Muscle of leg (tissue), 11 donors: ENCODE measurements around the gene DLGAP1. TPM values are rescaled to one million over a fixed set of nuclear protein-coding genes. Genes with fewer than 3 reads are reported as not detected.

ENCODE experiments used
- DNase-seq: peaks from one replicate; pipeline ENCODE4 v3.0.0; 2013
- H3K27ac ChIP-seq: one replicate; pipeline ENCODE4 v1.5.1; 2013; ENCODE audit warnings: mild to moderate bottlenecking, low read length, control low read depth
- H3K27me3 ChIP-seq: one replicate; pipeline ENCODE4 v1.6.1; 2013; ENCODE audit warnings: low read length; ENCODE audit not compliant: control insufficient read depth, insufficient read depth
- H3K36me3 ChIP-seq: one replicate; pipeline ENCODE4 v1.6.1; 2013; ENCODE audit warnings: low read length; ENCODE audit not compliant: control insufficient read depth, insufficient read depth
- H3K4me1 ChIP-seq: one replicate; pipeline ENCODE4 v1.6.1; 2013; ENCODE audit warnings: low read length; ENCODE audit not compliant: control insufficient read depth, insufficient read depth
- H3K4me3 ChIP-seq: one replicate; pipeline ENCODE4 v1.5.1; 2013; ENCODE audit warnings: low read length, control low read depth
- H3K9me3 ChIP-seq: replicated peaks from 2 replicates; pipeline ENCODE4 v1.6.1; 2013; ENCODE audit warnings: low read depth, low read length; ENCODE audit not compliant: control insufficient read depth
- WGBS: methylation state at CpG from one replicate; pipeline ENCODE4 v1.1.5; 2013; ENCODE audit warnings: missing lambda C conversion rate; ENCODE audit not compliant: insufficient coverage; 5-methylcytosine and 5-hydroxymethylcytosine counted together
- polyA plus RNA-seq, 8 donors: library from polyadenylated mRNA; unstranded; fragments of 120-200 nt; gene quantifications; one replicate each; pipeline versions ENCODE4 v1.2.1 to v1.2.3, GENCODE V29; 2013; ENCODE audit warnings: inconsistent platforms in 1 of 8, low replicate concordance in 1 of 8; ENCODE audit not compliant: insufficient read length in 8 of 8, insufficient read depth in 1 of 8
- total RNA-seq: library from RNA; stranded (reverse); fragments of 120-200 nt; gene quantifications from one replicate; pipeline ENCODE4 v1.2.4, GENCODE V29; 2013

The DLGAP1 gene
- total and polyA plus RNA-seq, 9 donors = 0.87 to 3.1 (median 1.8) TPM

GRCh38 chr18:3930126-3931012 lies 524.7 kb downstream of the DLGAP1 start:
- Histone ChIP-seq H3K27ac (no peak overlapping the region), H3K4me3 (no peak overlapping the region), H3K9me3 (no peaks in the 10 kb centered on the region), H3K4me1 (no peaks in the 10 kb centered on the region), H3K36me3 (no peaks in the 10 kb centered on the region), H3K27me3 (no peaks in the 10 kb centered on the region)
- no peak for DNase-seq
- 94% methylated on average over 11 of the region's 13 CpGs for WGBS

- Histone ChIP-seq H3K36me3 (no peaks in the 10 kb centered on the region), H3K4me1 (no peaks in the 10 kb centered on the region), H3K27me3 (no peaks in the 10 kb centered on the region), H3K27ac (no peak overlapping the region), H3K9me3 (no peaks in the 10 kb centered on the region), H3K4me3 (no peak overlapping the region)
- DNase-seq = no peak
- no CpG with 5 or more reads among the region's 1 CpG for WGBS
Measured at GRCh38 chr18:3924455-3924854, 530.7 kb downstream of the DLGAP1 start.

- WGBS = no CpG with 5 or more reads among the region's 2 CpGs
Measured at GRCh38 chr18:3923750-3924149, 531.4 kb downstream of the DLGAP1 start.

GRCh38 chr18:3921826-3922225 lies 533.3 kb downstream of the DLGAP1 start:
- H3K36me3 ChIP-seq = no peaks in the 10 kb centered on the region
- H3K27ac ChIP-seq = no peak overlapping the region
- no peaks in the 10 kb centered on the region for H3K27me3 ChIP-seq
- no peak for DNase-seq
- H3K4me1 ChIP-seq = no peaks in the 10 kb centered on the region
- H3K9me3 ChIP-seq = no peaks in the 10 kb centered on the region
- 73% methylated on average over 3 of the region's 3 CpGs for WGBS
- no peak overlapping the region for H3K4me3 ChIP-seq

More at GRCh38 chr18:3923750-3924149, 531.4 kb downstream of the DLGAP1 start:
- Histone ChIP-seq H3K36me3 (no peaks in the 10 kb centered on the region), H3K27me3 (no peaks in the 10 kb centered on the region), H3K9me3 (no peaks in the 10 kb centered on the region), H3K4me1 (no peaks in the 10 kb centered on the region), H3K4me3 (no peak overlapping the region), H3K27ac (no peak overlapping the region)
- DNase-seq = no peak

- no CpG with 5 or more reads among the region's 2 CpGs for WGBS
- Histone ChIP-seq H3K4me3 (no peak overlapping the region), H3K4me1 (no peaks in the 10 kb centered on the region), H3K9me3 (no peaks in the 10 kb centered on the region), H3K27ac (no peak overlapping the region), H3K27me3 (no peaks in the 10 kb centered on the region), H3K36me3 (no peaks in the 10 kb centered on the region)
- no peak for DNase-seq
Measured at GRCh38 chr18:3920832-3921231, 534.3 kb downstream of the DLGAP1 start.

GRCh38 chr18:3919396-3920061 lies 535.6 kb downstream of the DLGAP1 start:
- no CpG with 5 or more reads among the region's 2 CpGs for WGBS
- Histone ChIP-seq H3K36me3 (no peaks in the 10 kb centered on the region), H3K4me1 (no peaks in the 10 kb centered on the region), H3K4me3 (no peak overlapping the region), H3K27ac (no peak overlapping the region), H3K27me3 (no peaks in the 10 kb centered on the region), H3K9me3 (no peaks in the 10 kb centered on the region)
- no peak for DNase-seq

GRCh38 chr18:3916082-3916481 lies 539.0 kb downstream of the DLGAP1 start:
- Histone ChIP-seq H3K4me3 (no peak overlapping the region), H3K27ac (no peak overlapping the region), H3K9me3 (no peaks in the 10 kb centered on the region), H3K36me3 (no peaks in the 10 kb centered on the region), H3K4me1 (no peaks in the 10 kb centered on the region), H3K27me3 (no peaks in the 10 kb centered on the region)
- 81% methylated on average over 7 of the region's 7 CpGs for WGBS
- DNase-seq = no peak

- H3K27ac ChIP-seq = no peak overlapping the region
- H3K9me3 ChIP-seq = no peaks in the 10 kb centered on the region
- no peaks in the 10 kb centered on the region for H3K36me3 ChIP-seq
- H3K4me1 ChIP-seq = no peaks in the 10 kb centered on the region
- no peak for DNase-seq
- 100% methylated on average over 2 of the region's 2 CpGs for WGBS
- H3K4me3 ChIP-seq = no peak overlapping the region
- H3K27me3 ChIP-seq = no peaks in the 10 kb centered on the region
Measured at GRCh38 chr18:3914833-3915610, 540.1 kb downstream of the DLGAP1 start.

- Histone ChIP-seq H3K9me3 (no peaks in the 10 kb centered on the region), H3K27ac (no peak overlapping the region), H3K4me1 (no peaks in the 10 kb centered on the region), H3K36me3 (no peaks in the 10 kb centered on the region), H3K4me3 (no peak overlapping the region), H3K27me3 (no peaks in the 10 kb centered on the region)
- no CpG with 5 or more reads among the region's 3 CpGs for WGBS
- DNase-seq = peak; percentile 80
Measured at GRCh38 chr18:3914109-3914508, 541.0 kb downstream of the DLGAP1 start.

GRCh38 chr18:3912705-3913104 lies 542.4 kb downstream of the DLGAP1 start:
- no peak overlapping the region for H3K27ac ChIP-seq
- H3K36me3 ChIP-seq = no peaks in the 10 kb centered on the region
- DNase-seq = peak; percentile 23
- no peak overlapping the region for H3K4me3 ChIP-seq
- WGBS = 100% methylated on average over 1 of the region's 1 CpG
- no peaks in the 10 kb centered on the region for H3K27me3 ChIP-seq
- no peaks in the 10 kb centered on the region for H3K9me3 ChIP-seq
- no peaks in the 10 kb centered on the region for H3K4me1 ChIP-seq
